NOMO-1 treated with DMSO at 0.1 percent for 48 hours (cell line): ENCODE data around the gene DHRS4L2.
"Not testable (repeated sequence)": the region's sequence is repeated elsewhere in the genome, so short reads cannot be mapped to it uniquely, and the experiment has no call there.

ENCODE experiments used
- DNase-seq: peaks from one replicate; lab custom pipeline; 2025; ENCODE audit not compliant: unreplicated experiment; lab: John Stamatoyannopoulos, UW

The DHRS4L2 gene

DNA sequence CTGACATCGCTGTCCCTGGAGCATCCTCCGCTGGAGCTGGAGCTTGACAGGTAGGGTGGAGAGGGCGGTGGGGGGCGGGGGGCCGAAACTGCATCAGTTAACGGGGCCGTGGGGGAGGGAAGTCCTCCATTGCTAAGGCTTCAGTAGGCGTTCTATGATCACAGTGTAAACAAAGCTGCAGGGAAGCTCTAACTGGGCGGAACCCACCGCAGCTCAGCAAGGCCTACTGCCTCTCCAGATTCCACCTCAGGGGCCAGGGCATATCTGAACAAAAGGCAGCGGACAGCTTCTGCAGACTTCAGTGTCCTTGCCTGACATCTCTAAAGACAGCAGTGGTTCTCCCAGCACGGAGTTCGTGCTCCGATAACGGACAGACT lies 18.5 kb upstream of the DHRS4L2 start:
- DNase-seq = not testable (repeated sequence)

DNA sequence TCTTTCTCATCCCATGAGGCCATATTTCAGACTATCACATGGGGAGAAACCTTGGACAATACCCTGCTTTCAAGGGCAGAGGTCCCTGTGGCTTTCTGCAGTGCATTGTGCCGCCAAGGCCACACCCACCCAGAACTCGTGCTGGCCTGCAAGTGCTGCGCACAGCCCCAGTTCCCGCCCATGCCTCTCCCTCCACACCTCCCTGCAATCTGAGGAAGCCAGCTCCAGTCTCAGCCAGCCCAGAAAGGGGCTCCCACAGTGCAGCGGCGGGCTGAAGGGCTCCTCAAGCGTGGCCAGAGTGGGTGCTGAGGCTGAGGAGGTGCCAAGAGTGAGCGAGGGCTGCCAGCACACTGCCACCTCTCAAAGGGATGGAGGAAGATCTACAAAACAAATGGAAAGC lies 15.6 kb upstream of the DHRS4L2 start:
- DNase-seq = not testable (repeated sequence)

DNA sequence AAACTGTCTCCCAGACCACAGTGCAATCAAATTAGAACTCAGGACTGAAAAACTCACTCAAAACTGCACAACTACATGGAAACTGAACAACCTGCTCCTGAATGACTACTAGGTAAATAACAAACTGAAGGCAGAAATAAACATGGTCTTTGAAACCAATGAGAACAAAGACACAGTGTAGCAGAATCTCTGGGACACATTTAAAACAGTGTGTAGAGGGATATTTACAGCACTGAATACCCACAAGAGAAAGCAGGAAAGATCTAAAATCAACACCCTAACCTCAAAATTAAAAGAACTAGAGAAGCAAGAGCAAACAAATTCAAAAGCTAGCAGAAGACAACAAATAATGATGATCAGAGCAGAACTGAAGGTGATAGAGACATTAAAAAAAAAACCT lies 14.7 kb upstream of the DHRS4L2 start:
- DNase-seq = not testable (repeated sequence)

DNA sequence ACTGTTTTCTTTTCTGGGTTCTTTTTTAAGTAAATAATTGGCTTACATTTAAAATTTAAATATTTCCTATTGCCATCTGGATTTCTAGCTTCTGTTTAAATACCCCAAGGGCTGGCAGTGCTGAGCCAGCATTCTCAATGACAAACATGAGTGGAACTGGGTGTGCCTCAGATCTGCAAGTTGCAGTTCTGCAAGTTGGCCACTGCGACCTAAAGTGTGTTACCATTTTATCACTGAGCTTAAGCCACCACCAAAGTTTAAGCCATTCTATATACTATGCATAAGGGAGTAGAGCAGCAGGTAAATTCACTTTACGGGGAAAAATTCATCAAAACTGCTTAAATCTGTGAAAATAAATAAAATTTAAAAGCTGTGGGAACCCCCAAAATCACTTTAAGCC lies 11.5 kb upstream of the DHRS4L2 start:
- DNase-seq = not testable (repeated sequence)

DNA sequence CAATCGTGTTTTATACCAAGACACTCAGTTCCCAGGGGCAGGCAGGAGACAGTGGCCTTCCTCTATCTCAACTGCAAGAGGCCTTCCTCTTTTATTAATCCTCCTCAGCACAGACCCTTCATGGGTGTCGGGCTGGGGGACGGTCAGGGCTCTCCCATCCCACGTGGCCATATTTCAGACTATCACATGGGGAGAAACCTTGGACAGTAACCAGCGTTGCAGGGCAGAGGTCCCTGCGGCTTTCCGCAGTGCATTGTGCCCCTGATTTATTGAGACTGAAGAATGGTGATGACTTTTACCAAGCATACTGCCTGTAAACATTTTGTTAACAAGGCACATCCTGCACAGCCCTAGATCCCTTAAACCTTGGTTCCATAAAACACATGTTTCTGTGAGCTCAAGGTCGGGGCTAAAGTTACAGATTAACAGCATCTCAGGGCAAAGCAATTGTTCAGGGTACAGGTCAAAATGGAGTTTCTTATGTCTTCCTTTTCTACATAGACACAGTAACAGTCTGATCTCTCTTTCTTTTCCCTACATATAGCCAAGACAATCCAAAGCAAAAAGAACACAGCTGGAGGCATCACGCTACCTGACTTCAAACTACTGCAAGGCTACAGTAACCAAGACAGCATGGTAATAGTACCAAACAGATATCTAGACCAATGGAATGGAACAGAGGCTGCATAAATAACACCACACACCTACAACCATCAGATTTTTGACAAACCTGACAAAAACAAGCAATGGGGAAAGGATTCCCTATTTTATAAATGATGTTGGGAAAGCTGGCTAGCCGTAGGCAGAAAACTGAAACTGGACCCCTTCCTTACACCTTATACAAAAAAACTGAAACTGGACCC lies 6.5 kb upstream of the DHRS4L2 start:
- not testable (repeated sequence) for DNase-seq

DNA sequence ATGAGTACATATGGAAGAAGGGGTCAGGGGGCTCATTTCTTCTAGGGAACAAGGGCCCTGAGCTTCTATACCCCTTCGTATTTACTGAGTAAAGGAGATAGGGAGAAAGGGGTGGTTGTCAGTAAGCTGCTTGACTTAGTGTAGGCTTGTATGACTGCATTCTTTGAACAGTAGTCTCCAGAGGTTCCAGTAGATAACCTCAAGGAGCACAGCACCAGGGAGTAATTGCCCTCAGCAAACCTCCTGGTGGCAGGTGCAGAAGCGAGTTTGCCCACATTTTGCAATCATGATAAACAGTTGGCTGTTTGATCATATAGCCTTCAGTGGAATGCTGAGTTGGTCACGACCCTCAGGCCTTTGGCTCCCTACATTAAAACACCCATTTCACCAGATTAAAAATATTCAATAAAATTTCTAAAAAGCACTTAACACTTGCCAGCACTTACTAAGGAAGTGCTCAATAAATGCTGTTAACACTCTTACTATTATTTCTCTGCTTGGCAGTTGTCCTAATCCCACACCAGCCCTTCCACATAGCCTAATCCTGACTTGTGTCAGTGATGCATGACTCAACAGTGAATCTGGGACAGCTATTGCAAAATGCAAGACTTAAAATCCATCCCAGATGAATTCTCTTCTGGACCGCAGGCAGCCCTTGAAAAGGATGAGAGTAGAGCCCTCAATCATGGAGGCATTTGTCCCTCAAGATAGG lies 3.7 kb upstream of the DHRS4L2 start:
- no peak for DNase-seq

DNA sequence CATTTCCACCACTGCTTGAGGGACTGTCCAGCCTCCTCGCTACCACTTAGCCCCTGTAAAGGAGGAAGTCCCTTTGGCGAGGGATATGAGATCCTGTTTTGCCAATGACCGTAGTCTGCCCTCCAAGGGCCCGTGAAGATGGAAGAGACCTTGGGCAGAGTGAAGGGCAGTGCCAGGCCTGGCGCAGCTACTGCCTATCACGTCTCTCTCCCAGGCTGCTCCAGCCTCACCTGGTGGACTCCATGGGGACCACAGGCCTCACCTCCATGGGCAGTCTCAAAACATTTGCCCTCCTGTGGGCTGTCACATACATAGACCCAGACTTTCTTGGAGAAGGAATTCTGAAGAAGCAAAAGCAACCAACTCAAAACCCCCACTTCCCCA lies 514 bp upstream of the DHRS4L2 start:
- not testable (repeated sequence) for DNase-seq

DNA sequence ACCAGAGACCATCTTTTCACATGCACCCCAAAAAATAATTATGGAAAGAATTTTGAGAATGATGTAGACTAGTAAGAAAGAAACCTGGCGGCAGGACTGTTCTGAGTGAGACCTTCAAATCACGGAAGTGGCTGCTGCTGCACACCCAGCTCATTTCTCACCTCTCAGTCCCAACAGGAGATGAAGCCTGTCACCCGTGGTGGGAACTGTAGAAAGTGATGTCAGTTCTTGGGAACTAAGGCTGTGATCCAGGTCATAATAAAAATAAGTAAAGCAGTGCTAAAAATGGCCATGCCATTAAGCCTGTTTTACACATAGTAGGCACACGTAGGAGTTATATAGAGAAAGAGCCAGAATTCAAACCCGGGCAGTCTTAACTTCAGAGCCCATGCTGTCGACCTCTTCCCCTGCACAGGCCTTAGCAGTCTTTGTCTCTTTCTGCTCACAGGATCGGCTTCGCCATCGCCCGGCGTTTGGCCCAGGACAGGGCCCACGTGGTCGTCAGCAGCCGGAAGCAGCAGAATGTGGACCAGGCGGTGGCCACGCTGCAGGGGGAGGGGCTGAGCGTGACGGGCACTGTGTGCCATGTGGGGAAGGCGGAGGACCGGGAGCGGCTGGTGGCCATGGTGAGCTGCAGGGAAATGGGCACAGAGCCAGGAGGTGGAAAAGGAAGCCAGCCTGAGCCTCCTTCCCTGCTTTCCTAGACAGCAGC lies 1.2 kb downstream of the DHRS4L2 start:
- not testable (repeated sequence) for DNase-seq

DNA sequence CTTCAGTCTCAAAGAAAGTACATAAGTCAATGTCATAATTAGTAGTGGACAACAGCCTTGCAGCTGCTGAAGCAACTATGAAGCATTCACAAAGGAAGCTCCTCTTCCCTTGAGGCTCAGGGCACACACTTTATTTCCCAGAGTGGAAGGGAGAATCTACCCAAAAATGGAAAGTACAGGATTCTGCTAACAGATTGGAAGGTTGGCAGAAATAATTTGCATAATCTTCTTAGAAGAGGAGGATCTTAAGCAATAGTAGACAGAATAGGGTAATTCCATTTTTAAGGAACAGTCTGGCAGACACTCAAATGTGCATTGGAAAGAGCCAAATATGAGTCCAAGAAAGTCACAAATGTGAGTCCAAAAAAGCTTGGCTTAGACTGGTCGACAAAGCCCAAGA lies 2.2 kb downstream of the DHRS4L2 start:
- not testable (repeated sequence) for DNase-seq

DNA sequence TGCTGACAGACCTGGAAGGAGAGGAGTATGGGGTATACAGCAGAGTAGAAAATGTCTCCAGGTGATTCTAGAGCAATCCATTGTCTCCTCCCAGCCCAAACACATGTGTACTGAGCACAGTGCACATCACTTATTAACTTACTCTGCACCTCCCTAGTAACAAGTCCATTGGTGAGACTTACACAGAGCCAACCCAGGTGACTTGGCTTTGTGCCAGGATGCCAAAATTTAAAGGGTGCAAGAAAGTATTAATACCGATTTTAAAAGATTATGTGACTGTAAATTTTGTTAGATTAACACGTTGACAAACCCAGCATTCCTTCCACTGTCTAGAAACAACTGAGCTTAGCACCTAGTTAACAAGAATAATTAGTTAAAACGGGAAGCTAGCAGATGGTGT lies 4.3 kb downstream of the DHRS4L2 start:
- not testable (repeated sequence) for DNase-seq

DNA sequence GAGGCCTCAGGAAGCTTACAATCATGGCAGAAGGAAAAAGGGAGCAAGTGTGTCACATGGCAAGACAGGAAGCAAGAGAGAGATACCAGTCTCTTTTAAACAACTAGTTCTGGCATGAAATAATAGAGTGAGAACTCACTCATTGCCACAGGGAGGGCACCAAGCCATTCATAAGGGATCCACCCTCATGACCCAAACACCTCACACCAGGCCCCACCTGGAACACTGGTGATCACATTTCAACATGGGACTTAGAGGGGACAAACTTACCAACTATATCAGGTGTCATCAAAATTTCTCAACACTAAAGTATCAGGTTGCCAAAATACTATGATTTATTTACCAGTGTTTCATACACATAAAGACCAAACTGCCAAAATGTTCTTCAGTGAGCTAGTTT lies 7.3 kb downstream of the DHRS4L2 start:
- not testable (repeated sequence) for DNase-seq

DNA sequence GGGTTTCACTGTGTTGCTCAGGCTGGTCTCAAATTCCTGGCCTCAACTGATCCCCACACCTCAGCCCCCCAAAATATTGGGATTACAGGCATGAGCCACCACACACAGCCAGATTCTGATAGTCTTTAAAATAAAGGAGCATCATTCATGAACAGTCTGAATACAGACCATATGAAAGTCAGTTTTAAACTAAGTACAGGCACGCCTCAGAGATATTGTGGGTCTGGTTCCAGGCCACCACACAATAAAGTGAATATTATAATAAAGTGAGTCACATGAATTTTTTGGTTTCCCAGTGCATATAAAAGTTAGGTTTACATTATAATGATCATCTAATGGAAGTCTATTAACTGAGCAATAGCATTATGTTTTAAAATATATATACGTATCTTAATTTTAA lies 8.1 kb downstream of the DHRS4L2 start:
- DNase-seq = not testable (repeated sequence)

DNA sequence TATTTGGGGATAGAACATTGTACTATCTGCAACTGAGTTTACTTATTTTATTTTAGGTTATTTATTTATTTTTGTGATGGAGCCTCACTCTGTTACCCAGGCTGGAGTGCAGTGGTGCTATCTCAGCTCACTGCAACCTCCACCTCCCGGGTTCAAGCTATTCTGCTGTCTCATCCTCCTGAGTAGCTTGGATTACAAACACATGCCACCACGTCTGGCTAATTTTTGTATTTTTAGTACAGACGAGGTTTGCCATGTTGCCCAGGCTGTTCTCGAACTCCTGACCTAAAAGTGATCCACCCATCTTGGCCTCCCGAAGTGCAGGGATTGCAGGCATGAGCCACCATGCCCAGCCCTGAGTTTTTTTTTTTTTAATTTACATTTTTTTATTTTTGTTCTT lies 10.9 kb downstream of the DHRS4L2 start:
- DNase-seq = not testable (repeated sequence)

DNA sequence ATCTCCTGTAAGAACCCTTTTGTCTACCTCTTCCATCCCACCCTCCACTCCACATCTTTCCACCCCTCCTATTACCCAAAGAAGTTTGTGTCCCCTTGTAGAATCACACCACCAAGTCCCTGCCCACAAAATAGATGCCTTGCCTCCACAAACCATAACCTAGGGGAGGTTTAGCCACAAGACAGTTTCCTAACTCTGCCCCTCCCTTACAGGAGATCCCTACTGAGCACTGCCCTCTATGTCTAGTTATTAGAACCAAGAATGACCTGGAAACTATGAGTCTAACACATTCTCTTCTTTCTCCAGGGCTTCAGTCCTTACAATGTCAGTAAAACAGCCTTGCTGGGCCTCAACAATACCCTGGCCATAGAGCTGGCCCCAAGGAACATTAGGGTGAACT lies 12.3 kb downstream of the DHRS4L2 start:
- not testable (repeated sequence) for DNase-seq

DNA sequence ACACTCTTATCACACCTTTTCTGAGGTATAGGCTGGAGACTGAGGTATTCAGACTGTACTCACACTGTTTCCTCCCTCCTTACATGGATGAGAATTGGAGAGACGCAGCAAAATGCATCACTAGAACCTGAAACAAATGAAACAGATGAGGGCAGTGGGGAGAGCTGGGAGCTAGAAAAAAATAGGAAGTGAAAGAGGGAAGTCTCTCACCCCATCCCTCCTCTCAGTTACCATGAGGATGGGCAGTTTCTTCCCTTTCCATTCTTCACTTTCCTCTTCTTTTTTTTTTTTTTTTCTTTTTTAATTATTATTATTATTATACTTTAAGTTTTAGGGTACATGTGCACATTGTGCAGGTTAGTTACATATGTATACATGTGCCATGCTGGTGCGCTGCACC lies 12.9 kb downstream of the DHRS4L2 start:
- peak; percentile 51 for DNase-seq

DNA sequence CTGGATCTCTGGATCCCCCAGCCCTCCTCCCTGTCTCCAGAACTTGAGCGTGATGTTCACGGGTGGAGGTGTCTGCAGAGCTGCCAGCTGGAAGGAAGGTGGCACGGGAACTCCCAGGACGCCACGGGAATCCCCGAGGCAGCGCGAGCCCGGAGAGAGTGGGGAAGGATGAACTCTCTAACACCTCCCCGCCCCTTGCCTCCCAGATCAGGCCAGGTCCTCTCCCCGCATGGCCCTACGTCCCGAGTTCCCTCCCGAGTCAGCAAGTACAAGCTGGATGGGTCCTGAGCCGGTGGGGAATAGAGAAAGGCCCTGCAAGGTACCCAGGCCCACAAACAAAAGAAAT lies 17.7 kb downstream of the DHRS4L2 start:
- DNase-seq = not testable (repeated sequence)

DNA sequence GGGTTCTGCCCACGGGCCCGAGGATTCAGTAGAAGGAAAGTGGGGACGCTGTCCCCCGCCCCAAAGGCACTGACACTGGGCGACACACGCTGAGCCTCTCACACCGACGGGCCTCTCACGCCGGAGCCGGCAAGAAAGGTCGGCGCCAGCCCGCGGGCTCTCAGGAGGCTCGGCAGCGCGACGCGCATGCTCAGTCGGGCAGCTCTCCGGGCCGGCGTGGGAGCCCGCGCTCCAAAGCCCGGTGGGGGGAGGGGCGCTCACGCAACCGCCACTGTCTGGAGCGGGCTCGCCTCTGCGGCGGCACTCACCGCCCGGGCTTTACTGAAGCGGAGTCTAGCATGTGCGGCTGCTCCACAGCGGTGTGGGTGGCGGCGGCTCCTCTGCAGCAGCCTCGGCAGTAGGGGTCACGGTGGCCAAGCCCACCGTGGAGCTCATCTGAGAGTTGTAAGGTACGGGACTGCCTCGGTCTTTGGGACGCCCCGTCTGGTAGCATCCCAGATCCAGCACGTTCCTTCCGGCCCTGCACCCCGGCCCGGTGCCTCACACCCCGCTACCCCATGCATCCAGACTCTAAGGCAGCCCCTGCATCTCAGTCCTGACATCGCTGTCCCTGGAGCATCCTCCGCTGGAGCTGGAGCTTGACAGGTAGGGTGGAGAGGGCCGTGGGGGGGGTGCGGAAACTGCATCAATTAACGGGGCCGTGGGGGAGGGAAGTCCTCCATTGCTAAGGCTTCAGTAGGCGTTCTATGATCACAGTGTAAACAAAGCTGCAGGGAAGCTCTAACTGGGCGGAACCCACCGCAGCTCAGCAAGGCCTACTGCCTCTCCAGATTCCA lies 18.3 kb downstream of the DHRS4L2 start:
- not testable (repeated sequence) for DNase-seq

DNA sequence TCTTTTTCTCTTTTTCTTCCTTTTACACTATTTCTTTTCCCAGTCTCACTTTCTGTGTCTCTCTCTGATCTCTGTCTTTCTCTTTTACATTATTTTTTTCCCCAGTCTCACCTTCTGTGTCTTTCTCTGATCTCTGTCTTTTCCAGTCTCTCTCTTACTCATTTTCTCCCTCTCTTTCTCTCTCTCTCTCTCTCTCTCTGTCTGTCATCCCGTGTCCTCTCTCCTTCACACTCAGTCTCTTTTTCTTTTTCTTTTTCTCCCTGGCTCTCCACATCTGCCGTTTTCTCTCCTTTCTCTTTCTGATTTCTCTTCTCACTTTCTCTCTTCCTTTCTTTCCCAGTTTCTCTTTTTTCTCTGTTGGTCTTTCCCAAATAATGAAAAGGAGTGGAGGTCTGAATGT lies 22.3 kb downstream of the DHRS4L2 start:
- DNase-seq = no peak

DNA sequence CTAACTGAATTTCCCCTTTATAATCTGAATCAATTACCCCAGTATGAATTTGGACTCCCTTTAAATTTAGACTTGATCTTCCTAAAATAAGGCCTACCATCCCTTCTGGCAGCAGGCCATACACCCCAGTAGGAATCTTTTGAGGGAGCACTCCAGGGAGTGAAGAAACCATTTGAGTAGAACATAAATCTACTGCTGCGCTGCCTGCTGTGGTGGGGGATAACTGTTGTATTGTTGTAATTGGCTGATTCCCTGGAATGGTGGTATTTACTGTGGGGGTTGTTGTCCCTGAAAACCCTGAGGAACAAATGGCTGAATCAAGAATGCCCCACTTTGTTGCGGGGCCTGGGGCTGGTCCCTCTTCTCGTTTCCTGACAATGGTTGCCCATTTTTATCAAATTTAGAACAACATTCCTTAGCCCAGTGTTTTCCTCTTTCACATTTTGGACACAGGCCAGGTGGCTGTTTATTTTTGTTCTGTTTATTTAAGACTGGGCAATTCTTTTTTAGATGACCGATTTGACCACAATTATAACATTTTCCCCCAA lies 24.1 kb downstream of the DHRS4L2 start:
- not testable (repeated sequence) for DNase-seq

DNA sequence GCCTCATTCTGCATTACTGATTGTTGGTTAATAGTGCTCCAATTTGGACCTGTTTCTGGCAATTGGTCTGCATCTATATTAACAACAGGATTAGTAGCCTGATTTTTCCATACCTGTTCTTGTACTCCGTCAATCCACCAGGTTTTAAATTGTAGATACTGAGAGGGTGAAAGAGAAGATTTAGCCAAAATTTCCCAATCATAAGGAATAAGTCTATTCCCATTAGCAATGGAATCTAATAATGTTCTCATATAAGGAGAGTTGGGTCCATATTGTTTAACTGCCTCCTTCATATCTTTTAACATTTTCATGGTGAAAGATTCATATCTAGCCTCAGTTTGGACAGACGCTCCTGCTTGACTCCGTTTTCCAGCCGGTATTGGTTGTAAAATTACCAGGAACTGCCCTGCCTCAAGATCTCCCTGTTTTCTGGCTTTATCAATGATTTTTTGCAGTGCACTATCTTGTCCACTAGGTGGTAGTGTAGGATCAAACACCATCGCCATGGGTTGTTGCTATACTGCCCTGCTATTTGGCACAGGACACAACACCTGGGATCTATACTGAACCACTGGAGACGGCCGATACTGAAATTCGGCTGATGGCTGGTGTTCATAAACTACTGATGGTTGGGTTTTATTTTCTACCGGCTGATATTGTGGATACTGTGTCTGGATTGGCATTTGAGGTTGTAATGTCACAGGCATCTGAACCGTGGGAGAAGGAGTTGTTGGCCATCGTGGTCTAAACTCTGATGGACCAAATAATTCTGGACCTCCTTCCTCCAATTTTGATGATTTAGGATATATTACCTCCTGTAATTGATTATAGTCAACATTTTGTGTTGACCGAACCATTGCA lies 25.2 kb downstream of the DHRS4L2 start:
- peak; percentile 63 for DNase-seq
